COR-L47 (cell line): Measurements from ENCODE around the gene CNR1.

Experiments used
- DNase-seq: peaks from one replicate; lab custom pipeline; 2025; lab: John Stamatoyannopoulos, UW

CNR1 gene

GRCh38 chr6:88143421-88144157, 22.6 kb downstream of the CNR1 start:
- no peak for DNase-seq

- no peak for DNase-seq
Measured at GRCh38 chr6:88142297-88142668, 23.9 kb downstream of the CNR1 start.

- no peak for DNase-seq
Measured at GRCh38 chr6:88141561-88142296, 24.4 kb downstream of the CNR1 start.

- DNase-seq: no peak
Measured at GRCh38 chr6:88137915-88138314, 28.2 kb downstream of the CNR1 start.

GRCh38 chr6:88135578-88136114, 30.5 kb downstream of the CNR1 start:
- no peak for DNase-seq

GRCh38 chr6:88134575-88134974, 31.6 kb downstream of the CNR1 start:
- no peak for DNase-seq

- no peak for DNase-seq
Measured at GRCh38 chr6:88133718-88134117, 32.4 kb downstream of the CNR1 start.

- no peak for DNase-seq
Measured at GRCh38 chr6:88124925-88125557, 41.1 kb downstream of the CNR1 start.

- DNase-seq: no peak
Measured at GRCh38 chr6:88120635-88121034, 45.5 kb downstream of the CNR1 start.

- DNase-seq: no peak
Measured at GRCh38 chr6:88119769-88120168, 46.4 kb downstream of the CNR1 start.

GRCh38 chr6:88116276-88116675, 49.9 kb downstream of the CNR1 start:
- no peak for DNase-seq

GRCh38 chr6:88115307-88115706, 50.8 kb downstream of the CNR1 start:
- no peak for DNase-seq

GRCh38 chr6:88114838-88115237, 51.3 kb downstream of the CNR1 start:
- no peak for DNase-seq

- DNase-seq: no peak
Measured at GRCh38 chr6:88111991-88112390, 54.2 kb downstream of the CNR1 start.

GRCh38 chr6:88107241-88107640, 58.9 kb downstream of the CNR1 start:
- no peak for DNase-seq

GRCh38 chr6:88105741-88106340, 60.3 kb downstream of the CNR1 start:
- DNase-seq: no peak
